Keratinocyte (primary cell): ENCODE measurements around the gene EGLN3.

Experiments
- CTCF ChIP-seq, 3 experiments: IDR thresholded peaks in 1 of 3; conservative IDR thresholded peaks in 1 of 3; optimal IDR thresholded peaks in 1 of 3; 2 replicates in 2 of 3; 3 replicates in 1 of 3; pipeline versions ENCODE3 to v1.5.1; 2011; ENCODE audit warnings: low read length in 3 of 3, mild to moderate bottlenecking in 3 of 3, moderate library complexity in 2 of 3, control low read depth in 1 of 3, inconsistent platforms in 1 of 3; ENCODE audit not compliant: insufficient read depth in 2 of 3; ENCODE audit errors: extremely low read depth in 1 of 3
- EZH2 ChIP-seq: IDR thresholded peaks from one replicate; pipeline ENCODE4 v1.6.1; 2012; ENCODE audit warnings: inconsistent platforms, mild to moderate bottlenecking, low read length, moderate library complexity

- TF ChIP-seq CTCF (optimal IDR thresholded peaks at IDR 0.05 in 1 of 3, IDR thresholded peaks at IDR 0.05 in 1 of 3, conservative IDR thresholded peaks at IDR 0.05 in 1 of 3; ENCODE audit: extremely low read depth in 1 of 3, insufficient read depth in 2 of 3, low read length in 3 of 3) (no peak), EZH2 (no peak)
Measured at GRCh38 chr14:33956640-33957039, 5.8 kb upstream of the EGLN3 start.
